Smooth muscle cell of the coronary artery (primary cell): Measurements from ENCODE around the gene POLR2I. TPM values are rescaled to one million over a fixed set of nuclear protein-coding genes. Genes with fewer than 3 reads are reported as not detected.

Experiments
- total RNA-seq: library from RNA; depleted of rRNA; stranded (reverse); fragments of >200 nt; gene quantifications from 2 replicates; pipeline ENCODE4 v1.2.3, GENCODE V29; 2014; ENCODE audit warnings: low replicate concordance

The POLR2I gene
- 131 and 194 TPM in 2 replicates for total RNA-seq

GRCh38 chr19:36114721-36115452 is at the start of gene POLR2I:
Gene POLR2I, minus strand, starts transcription at chr19:36114875. Its CDS starts 19 bp downstream, at chr19:36114856.

GRCh38 chr19:36152352-36153091 is 37.8 kb upstream of the POLR2I start, which contains the start of gene COX7A1:
Gene COX7A1, minus strand, starts transcription at chr19:36152447. Its CDS starts 40 bp downstream, at chr19:36152407.

GRCh38 chr19:36139473-36140303 is 25.0 kb upstream of the POLR2I start, which contains the start of gene CAPNS1:
Gene CAPNS1, plus strand, starts transcription at chr19:36140066. Its CDS starts 946 bp downstream, at chr19:36141012.

GRCh38 chr19:36115453-36116343 is 1.0 kb upstream of the POLR2I start, which contains the start of gene TBCB:
Gene TBCB, plus strand, starts transcription at chr19:36115468. Its CDS starts 93 bp downstream, at chr19:36115561.

GRCh38 chr19:36110487-36111199 is 4.0 kb downstream of the POLR2I start, which contains the start of gene OVOL3:
Gene OVOL3, plus strand, starts transcription at chr19:36111143. Its CDS starts 60 bp downstream, at chr19:36111203.

Other genes with a start within 250 kb of the POLR2I start
- 2.1 and 18.6 TPM in 2 replicates for gene APLP1, start 246.3 kb downstream of the POLR2I start, total RNA-seq
- 2.2 and 7.1 TPM in 2 replicates for gene NFKBID, start 214.3 kb downstream of the POLR2I start, total RNA-seq
- 0.60 and 4.6 TPM in 2 replicates for gene HCST, start 212.3 kb downstream of the POLR2I start, total RNA-seq
- gene TYROBP, start 206.6 kb downstream of the POLR2I start, total RNA-seq: not detected in 2 replicates
- 1.1 and 1.5 TPM in 2 replicates for gene LRFN3, start 178.5 kb downstream of the POLR2I start, total RNA-seq
- gene SDHAF1, start 119.7 kb downstream of the POLR2I start, total RNA-seq: 6.8 and 13.5 TPM in 2 replicates
- gene SYNE4, start 106.1 kb downstream of the POLR2I start, total RNA-seq: 0.08 TPM in 1 of 2 replicates, not detected in the other
- 5.4 and 15.6 TPM in 2 replicates for gene ALKBH6, start 100.7 kb downstream of the POLR2I start, total RNA-seq
- 3.7 and 12.8 TPM in 2 replicates for gene CLIP3, start 82.0 kb downstream of the POLR2I start, total RNA-seq
- gene THAP8, start 60.6 kb downstream of the POLR2I start, total RNA-seq: 1.1 and 2.8 TPM in 2 replicates
- 0.12 and 1.1 TPM in 2 replicates for gene WDR62, start 60.0 kb downstream of the POLR2I start, total RNA-seq
- gene OVOL3, start 3.7 kb downstream of the POLR2I start, total RNA-seq: not detected in 2 replicates
- 315 and 328 TPM in 2 replicates for gene TBCB, start 593 bp upstream of the POLR2I start, total RNA-seq
- 535 and 598 TPM in 2 replicates for gene CAPNS1, start 25.2 kb upstream of the POLR2I start, total RNA-seq
- 50.9 and 81.3 TPM in 2 replicates for gene COX7A1, start 37.6 kb upstream of the POLR2I start, total RNA-seq
- 5.0 and 10.2 TPM in 2 replicates for gene ZNF565, start 99.8 kb upstream of the POLR2I start, total RNA-seq
- gene ZNF146, start 100.2 kb upstream of the POLR2I start, total RNA-seq: 78.7 and 94.9 TPM in 2 replicates